Keratinocyte (primary cell): ENCODE results near the gene GNAS-AS1. TPM values are rescaled to one million over a fixed set of nuclear protein-coding genes. Genes with fewer than 3 reads are reported as not detected.

ENCODE experiments used
- DNase-seq: peaks from one replicate; pipeline ENCODE4 v3.0.0-alpha.2; 2011; ENCODE audit warnings: low read depth, missing footprints, low spot score
- FAIRE-seq: peaks from 2 replicates; lab custom pipeline; 2011; peaks lifted over from hg19 to GRCh38; lab: Jason Lieb, UNC
- H2AFZ ChIP-seq: 2 replicates; pipeline ENCODE4 v1.6.0; 2012; ENCODE audit warnings: low read length, control low read depth, inconsistent platforms; ENCODE audit not compliant: control insufficient read depth
- H3K27ac ChIP-seq: 2 replicates; pipeline ENCODE4 v1.5.1; 2011; ENCODE audit warnings: low read length; ENCODE audit not compliant: control insufficient read depth, insufficient read depth
- H3K27me3 ChIP-seq: 3 replicates; pipeline ENCODE4 v1.6.0; 2011; ENCODE audit warnings: low read length; ENCODE audit not compliant: control insufficient read depth, insufficient read depth; ENCODE audit errors: extremely low read depth
- H3K36me3 ChIP-seq, 2 experiments: 2 replicates in 1 of 2; 3 replicates in 1 of 2; pipeline ENCODE4 v1.5.1; 2011; ENCODE audit warnings: low read length in 2 of 2, mild to moderate bottlenecking in 1 of 2; ENCODE audit not compliant: control insufficient read depth in 2 of 2, insufficient read depth in 2 of 2; ENCODE audit errors: extremely low read depth in 1 of 2
- H3K4me1 ChIP-seq: 3 replicates; pipeline ENCODE4 v1.5.1; 2011; ENCODE audit warnings: low read length; ENCODE audit not compliant: control insufficient read depth, insufficient read depth; ENCODE audit errors: extremely low read depth
- H3K4me2 ChIP-seq: 3 replicates; pipeline ENCODE4 v1.6.0; 2011; ENCODE audit warnings: low read depth, low read length; ENCODE audit not compliant: control insufficient read depth, insufficient read depth; ENCODE audit errors: extremely low read depth
- H3K4me3 ChIP-seq, 3 experiments: fragments of 200-600 bp in 1 of 3; sonication (generic) in 1 of 3; 2 replicates in 2 of 3; 3 replicates in 1 of 3; pipeline ENCODE4 v1.5.1; 2011 to 2016; ENCODE audit warnings: low read length in 3 of 3, mild to moderate bottlenecking in 3 of 3, control low read depth in 2 of 3, inconsistent platforms in 1 of 3, low read depth in 1 of 3, mixed read lengths in 1 of 3, mixed run types in 1 of 3, moderate library complexity in 1 of 3; ENCODE audit not compliant: control insufficient read depth in 2 of 3, insufficient read depth in 2 of 3; ENCODE audit errors: extremely low read depth in 1 of 3
- H3K79me2 ChIP-seq: 2 replicates; pipeline ENCODE4 v1.6.0; 2012; ENCODE audit warnings: low read length; ENCODE audit not compliant: control insufficient read depth, insufficient read depth
- H3K9ac ChIP-seq: 3 replicates; pipeline ENCODE4 v1.6.0; 2011; ENCODE audit warnings: low read length; ENCODE audit not compliant: control insufficient read depth, insufficient read depth; ENCODE audit errors: extremely low read depth
- H3K9me1 ChIP-seq: 3 replicates; pipeline ENCODE4 v1.6.0; 2011; ENCODE audit warnings: low read length; ENCODE audit not compliant: control insufficient read depth, insufficient read depth; ENCODE audit errors: extremely low read depth
- H3K9me3 ChIP-seq: 2 replicates; pipeline ENCODE4 v1.5.1; 2012; ENCODE audit warnings: low read depth, low read length; ENCODE audit not compliant: control insufficient read depth
- H4K20me1 ChIP-seq: 3 replicates; pipeline ENCODE4 v1.6.0; 2011; ENCODE audit warnings: low read length; ENCODE audit not compliant: control insufficient read depth, insufficient read depth; ENCODE audit errors: extremely low read depth
- CTCF ChIP-seq, 3 experiments: IDR thresholded peaks in 1 of 3; conservative IDR thresholded peaks in 1 of 3; optimal IDR thresholded peaks in 1 of 3; 2 replicates in 2 of 3; 3 replicates in 1 of 3; pipeline versions ENCODE3 to v1.5.1; 2011; ENCODE audit warnings: low read length in 3 of 3, mild to moderate bottlenecking in 3 of 3, moderate library complexity in 2 of 3, control low read depth in 1 of 3, inconsistent platforms in 1 of 3; ENCODE audit not compliant: insufficient read depth in 2 of 3; ENCODE audit errors: extremely low read depth in 1 of 3
- EZH2 ChIP-seq: IDR thresholded peaks from one replicate; pipeline ENCODE4 v1.6.1; 2012; ENCODE audit warnings: inconsistent platforms, mild to moderate bottlenecking, low read length, moderate library complexity
- dilution Hi-C: fragments of 300-500 bp; cut with MboI; formaldehyde crosslinking; loops from one replicate; pipeline ENCODE4 v1.7.0; 2020; ENCODE audit warnings: low sequenced_read_pairs; ENCODE audit not compliant: extremely low pct_ligation_motif_present
- polyA plus RNA-seq, 5 experiments: library from polyadenylated mRNA; depleted of rRNA in 3 of 5; stranded (reverse) in 3 of 5; stranded (forward) in 1 of 5; unstranded in 1 of 5; fragments of >200 nt; gene quantifications; 1 replicate in 1 of 5; 2 replicates in 3 of 5; 3 replicates in 1 of 5; pipeline versions ENCODE4 v1.2.1 to v1.2.3, GENCODE V29; 2011 to 2012; ENCODE audit warnings: missing spikeins in 2 of 5, low read depth in 1 of 5, low replicate concordance in 1 of 5

Gene GNAS-AS1
- polyA plus RNA-seq, 1 donor (not counting 4 experiments of a cell fraction or from before 2014, with no cell fraction given) = 0.31 TPM

DNA sequence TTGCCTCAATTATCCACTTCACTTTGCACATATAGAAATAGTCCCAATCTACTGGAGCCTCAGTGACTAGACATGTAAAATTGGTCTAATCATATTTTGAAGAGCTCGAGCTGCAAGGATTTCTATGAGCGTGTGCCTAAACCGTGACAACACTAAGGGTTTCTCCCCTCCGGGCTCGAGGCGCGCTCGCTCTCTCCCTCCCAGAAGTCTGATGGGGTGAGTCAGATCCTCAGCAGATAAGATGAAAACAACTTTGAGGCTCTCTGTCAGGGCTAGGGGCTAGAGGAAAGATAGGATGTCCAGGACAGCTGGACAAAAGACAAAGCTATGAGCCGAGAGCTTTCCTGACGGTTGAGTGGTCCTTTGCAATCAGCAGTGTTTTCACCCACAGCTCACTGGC, 16.8 kb downstream of the GNAS-AS1 start:
- TF ChIP-seq CTCF (optimal IDR thresholded peaks at IDR 0.05 in 1 of 3, IDR thresholded peaks at IDR 0.05 in 1 of 3, conservative IDR thresholded peaks at IDR 0.05 in 1 of 3; ENCODE audit: extremely low read depth in 1 of 3, insufficient read depth in 2 of 3, low read length in 3 of 3) = no peak
- TF ChIP-seq EZH2 = no peak
- H3K4me2 ChIP-seq = no peak overlapping the region
- H3K9me1 ChIP-seq = no peaks in the 10 kb centered on the region
- no peak overlapping the region for H2AFZ ChIP-seq
- H3K4me3 ChIP-seq = no peak overlapping the region
- H3K36me3 ChIP-seq = no peaks in the 10 kb centered on the region
- FAIRE-seq = no peak
- H4K20me1 ChIP-seq = no peaks in the 10 kb centered on the region
- no peak overlapping the region for H3K9ac ChIP-seq
- H3K27ac ChIP-seq = no peak overlapping the region
- peaks cover 3% of the 10 kb centered on the region for H3K27me3 ChIP-seq
- DNase-seq = no peak
- no peaks in the 10 kb centered on the region for H3K4me1 ChIP-seq
- dilution Hi-C loops = no loop called here
- H3K79me2 ChIP-seq = no peaks in the 10 kb centered on the region
- H3K9me3 ChIP-seq = no peaks in the 10 kb centered on the region

GRCh38 chr20:58832457-58832856, 18.2 kb downstream of the GNAS-AS1 start:
- Histone ChIP-seq H3K27me3 (no peaks in the 10 kb centered on the region), H3K27ac (no peak overlapping the region), H3K9ac (no peak overlapping the region), H3K4me1 (no peaks in the 10 kb centered on the region), H2AFZ (no peak overlapping the region), H3K79me2 (no peaks in the 10 kb centered on the region), H3K36me3 (no peaks in the 10 kb centered on the region), H3K9me3 (no peaks in the 10 kb centered on the region), H3K4me3 (no peak overlapping the region), H3K4me2 (no peak overlapping the region), H3K9me1 (no peaks in the 10 kb centered on the region), H4K20me1 (no peaks in the 10 kb centered on the region)
- dilution Hi-C loops = no loop called here
- TF ChIP-seq EZH2 (no peak), CTCF (optimal IDR thresholded peaks at IDR 0.05 in 1 of 3, IDR thresholded peaks at IDR 0.05 in 1 of 3, conservative IDR thresholded peaks at IDR 0.05 in 1 of 3; ENCODE audit: extremely low read depth in 1 of 3, insufficient read depth in 2 of 3, low read length in 3 of 3) (no peak)
- no peak for DNase-seq
- no peak for FAIRE-seq
